Mucosa of descending colon (tissue), 3 donors: ENCODE measurements around the gene EMC9. TPM values are rescaled to one million over a fixed set of nuclear protein-coding genes. Genes with fewer than 3 reads are reported as not detected.

Source experiments
- ATAC-seq: fragments of 200-7000 bp; cut with Tn5 transposase; one replicate; pipeline ENCODE4 v1.9.1; 2020; ENCODE audit warnings: mild to moderate bottlenecking, moderate library complexity
- DNase-seq, 3 donors: peaks; one replicate each; pipeline ENCODE4 v3.0.0-alpha.2; 2020
- H3K36me3 ChIP-seq: fragments of 200-600 bp; one replicate; pipeline ENCODE4 v1.8.0; 2021; ENCODE audit warnings: low read depth, mild to moderate bottlenecking
- H3K4me1 ChIP-seq: fragments of 200-600 bp; one replicate; pipeline ENCODE4 v1.8.0; 2021; ENCODE audit warnings: low read depth, mild to moderate bottlenecking
- H3K4me3 ChIP-seq: fragments of 200-600 bp; one replicate; pipeline ENCODE4 v1.8.0; 2021; ENCODE audit warnings: mild to moderate bottlenecking
- H3K9me3 ChIP-seq: fragments of 200-600 bp; one replicate; pipeline ENCODE4 v1.8.0; 2021; ENCODE audit warnings: mild to moderate bottlenecking
- CTCF ChIP-seq: fragments of 200-600 bp; IDR thresholded peaks from one replicate; pipeline ENCODE4 v1.8.0; 2022; ENCODE audit warnings: antibody characterized with exemption, mild to moderate bottlenecking
- intact Hi-C, 2 donors: fragments of 100-400 bp; cut with DNase I in 1 of 2; cut with micrococcal nuclease in 1 of 2; formaldehyde crosslinking; loops; one replicate each; pipeline versions ENCODE4 v1.11.0 to v1.11.1; 2022; cut with DNase I, micrococcal nuclease
- total RNA-seq, 3 donors: library from RNA; stranded (reverse); fragmentation: NEBNext Ultra II Directional in 2 of 3; extraction: Animal tissue kit (Norgen Biotek cat#: 25700) in 2 of 3; gene quantifications; one replicate each; pipeline versions ENCODE4 v1.2.1 to v1.2.4, GENCODE V29; 2021 to 2023
- donor health status: DM: no; HTN: no; CAD: no; lungs with moderate emphysema.
- donor health status: DM: no; HTN: no; CAD: no.
- donor health status: DM: no; HTN: yes; CAD: no.

The EMC9 gene
- total RNA-seq, 3 donors from 2014 or later: 18.3 to 24.9 (median 20.4) TPM

- peaks cover 23% of the 10 kb centered on the region for H3K4me1 ChIP-seq
- H3K36me3 ChIP-seq: peaks cover 3% of the 10 kb centered on the region
- ATAC-seq: no peak
- intact Hi-C loops: no loop called here
- H3K9me3 ChIP-seq: no peaks in the 10 kb centered on the region
- no peak overlapping the region for H3K4me3 ChIP-seq
- no peak for DNase-seq
- no peak for TF ChIP-seq CTCF
Measured at GRCh38 chr14:24149302-24149969, 8.0 kb upstream of the EMC9 start.

GRCh38 chr14:24147761-24148428, 6.5 kb upstream of the EMC9 start:
- Histone ChIP-seq H3K4me1 (peaks cover 23% of the 10 kb centered on the region), H3K4me3 (peak overlapping the region; percentile 84), H3K36me3 (peaks cover 3% of the 10 kb centered on the region), H3K9me3 (no peaks in the 10 kb centered on the region)
- DNase-seq (no peak), ATAC-seq (peak; percentile 1)
- no peak for TF ChIP-seq CTCF
- intact Hi-C loops: no loop called here

- peaks cover 30% of the 10 kb centered on the region for H3K4me1 ChIP-seq
- peak; percentile 24 for TF ChIP-seq CTCF
- ATAC-seq (peak; percentile 92), DNase-seq (peak; percentile 97 to 99 (median 99))
- peaks cover 3% of the 10 kb centered on the region for H3K36me3 ChIP-seq
- no peaks in the 10 kb centered on the region for H3K9me3 ChIP-seq
- intact Hi-C loops: no loop called here
- H3K4me3 ChIP-seq: peak within 1 kb of the TSS; percentile 84
Measured at GRCh38 chr14:24146978-24147760, 5.8 kb upstream of the EMC9 start, which contains the start of gene RNF31. TSS of gene RNF31 (plus strand) at chr14:24147498. CDS start at chr14:24147699, 201 bp downstream.

GRCh38 chr14:24146453-24146977, 5.1 kb upstream of the EMC9 start, which contains the start of gene PSME2:
TSS of gene PSME2 (minus strand) at chr14:24146610. CDS start at chr14:24146581, 29 bp downstream.
- Histone ChIP-seq H3K4me3 (peak within 1 kb of the TSS; percentile 84), H3K4me1 (peaks cover 37% of the 10 kb centered on the region), H3K36me3 (peaks cover 3% of the 10 kb centered on the region), H3K9me3 (no peaks in the 10 kb centered on the region)
- peak; percentile 94 to 98 (median 96) for DNase-seq
- peak; percentile 80 for ATAC-seq
- intact Hi-C loops: no loop called here
- no peak for TF ChIP-seq CTCF

- Histone ChIP-seq H3K4me1 (peaks cover 37% of the 10 kb centered on the region), H3K9me3 (no peaks in the 10 kb centered on the region), H3K36me3 (peaks cover 3% of the 10 kb centered on the region), H3K4me3 (peak overlapping the region; percentile 84)
- intact Hi-C loops: no loop called here
- ATAC-seq: no peak
- no peak for TF ChIP-seq CTCF
- no peak for DNase-seq
Measured at GRCh38 chr14:24145690-24146452, 4.5 kb upstream of the EMC9 start.
